Mucosa of descending colon (tissue), 3 donors: Measurements from ENCODE around the gene NPDC1. TPM values are rescaled to one million over a fixed set of nuclear protein-coding genes. Genes with fewer than 3 reads are reported as not detected.
A peak's percentile ranks its signal among the peaks of the same experiment; 100 is the strongest.

Source experiments
- ATAC-seq: fragments of 200-7000 bp; cut with Tn5 transposase; one replicate; pipeline ENCODE4 v1.9.1; 2020; ENCODE audit warnings: mild to moderate bottlenecking, moderate library complexity
- DNase-seq, 3 donors: peaks; one replicate each; pipeline ENCODE4 v3.0.0-alpha.2; 2020
- H3K36me3 ChIP-seq: fragments of 200-600 bp; one replicate; pipeline ENCODE4 v1.8.0; 2021; ENCODE audit warnings: low read depth, mild to moderate bottlenecking
- H3K4me1 ChIP-seq: fragments of 200-600 bp; one replicate; pipeline ENCODE4 v1.8.0; 2021; ENCODE audit warnings: low read depth, mild to moderate bottlenecking
- H3K4me3 ChIP-seq: fragments of 200-600 bp; one replicate; pipeline ENCODE4 v1.8.0; 2021; ENCODE audit warnings: mild to moderate bottlenecking
- H3K9me3 ChIP-seq: fragments of 200-600 bp; one replicate; pipeline ENCODE4 v1.8.0; 2021; ENCODE audit warnings: mild to moderate bottlenecking
- intact Hi-C, 2 donors: fragments of 100-400 bp; cut with DNase I in 1 of 2; cut with micrococcal nuclease in 1 of 2; formaldehyde crosslinking; loops; one replicate each; pipeline versions ENCODE4 v1.11.0 to v1.11.1; 2022; cut with DNase I, micrococcal nuclease
- total RNA-seq, 3 donors: library from RNA; stranded (reverse); fragmentation: NEBNext Ultra II Directional in 2 of 3; extraction: Animal tissue kit (Norgen Biotek cat#: 25700) in 2 of 3; gene quantifications; one replicate each; pipeline versions ENCODE4 v1.2.1 to v1.2.4, GENCODE V29; 2021 to 2023
- TF ChIP-seq, protein P1 (sequence below): fragments of 200-600 bp; IDR thresholded peaks from one replicate; pipeline ENCODE4 v1.8.0; 2022; ENCODE audit warnings: antibody characterized with exemption, mild to moderate bottlenecking
- donor health status: DM: no; HTN: no; CAD: no; lungs with moderate emphysema.
- donor health status: DM: no; HTN: no; CAD: no.
- donor health status: DM: no; HTN: yes; CAD: no.

Gene NPDC1
- total RNA-seq, 3 donors from 2014 or later, result 78.6 to 177 (median 83.0) TPM

DNA sequence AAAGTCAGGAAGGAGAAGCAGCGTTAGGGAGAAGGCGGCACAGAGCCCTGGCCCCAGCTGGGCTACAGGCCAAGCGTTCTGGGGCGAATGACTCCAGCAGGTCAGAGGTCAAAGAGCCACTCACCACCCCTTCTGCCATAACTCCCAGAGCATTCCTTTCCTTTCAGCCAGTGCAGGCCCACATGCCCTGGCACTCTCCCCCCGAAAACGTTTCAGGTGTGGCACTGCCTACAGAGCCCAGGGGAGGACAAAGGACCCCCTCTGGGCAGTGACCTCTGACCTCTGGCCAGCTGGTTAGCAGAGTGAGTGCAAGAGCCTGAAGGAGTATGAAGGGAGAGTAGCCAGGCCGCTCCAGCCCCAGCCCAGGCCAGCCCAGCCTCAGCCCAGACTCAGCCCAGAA is 22.8 kb downstream of the NPDC1 start:
- no peak for DNase-seq
- Histone ChIP-seq H3K4me3 (no peak overlapping the region), H3K36me3 (no peaks in the 10 kb centered on the region), H3K4me1 (peaks cover 36% of the 10 kb centered on the region), H3K9me3 (no peaks in the 10 kb centered on the region)
- ATAC-seq, result no peak
- TF ChIP-seq, protein P1, sequence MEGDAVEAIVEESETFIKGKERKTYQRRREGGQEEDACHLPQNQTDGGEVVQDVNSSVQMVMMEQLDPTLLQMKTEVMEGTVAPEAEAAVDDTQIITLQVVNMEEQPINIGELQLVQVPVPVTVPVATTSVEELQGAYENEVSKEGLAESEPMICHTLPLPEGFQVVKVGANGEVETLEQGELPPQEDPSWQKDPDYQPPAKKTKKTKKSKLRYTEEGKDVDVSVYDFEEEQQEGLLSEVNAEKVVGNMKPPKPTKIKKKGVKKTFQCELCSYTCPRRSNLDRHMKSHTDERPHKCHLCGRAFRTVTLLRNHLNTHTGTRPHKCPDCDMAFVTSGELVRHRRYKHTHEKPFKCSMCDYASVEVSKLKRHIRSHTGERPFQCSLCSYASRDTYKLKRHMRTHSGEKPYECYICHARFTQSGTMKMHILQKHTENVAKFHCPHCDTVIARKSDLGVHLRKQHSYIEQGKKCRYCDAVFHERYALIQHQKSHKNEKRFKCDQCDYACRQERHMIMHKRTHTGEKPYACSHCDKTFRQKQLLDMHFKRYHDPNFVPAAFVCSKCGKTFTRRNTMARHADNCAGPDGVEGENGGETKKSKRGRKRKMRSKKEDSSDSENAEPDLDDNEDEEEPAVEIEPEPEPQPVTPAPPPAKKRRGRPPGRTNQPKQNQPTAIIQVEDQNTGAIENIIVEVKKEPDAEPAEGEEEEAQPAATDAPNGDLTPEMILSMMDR, result no peak
- intact Hi-C loops, result no loop called here

DNA sequence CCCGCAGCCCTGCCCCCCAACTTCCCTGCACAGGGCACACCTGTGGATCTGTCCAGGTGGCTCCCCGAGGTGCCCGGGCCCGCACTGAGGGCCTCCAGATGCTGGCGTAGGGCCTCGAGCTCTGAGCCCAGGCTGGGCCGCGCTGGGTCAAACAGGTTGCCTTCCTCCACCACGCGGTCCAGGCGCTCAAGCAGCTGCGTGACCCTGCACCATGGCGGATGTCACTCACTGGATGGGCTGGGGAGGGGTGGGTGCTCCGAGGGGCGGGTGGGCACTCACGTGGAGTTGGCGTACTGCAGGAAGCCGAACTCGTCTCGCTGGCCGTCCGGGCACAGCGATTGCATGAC is 23.3 kb downstream of the NPDC1 start:
- intact Hi-C loops, result no loop called here
- ATAC-seq, result peak; percentile 1
- peaks cover 36% of the 10 kb centered on the region for H3K4me1 ChIP-seq

DNA sequence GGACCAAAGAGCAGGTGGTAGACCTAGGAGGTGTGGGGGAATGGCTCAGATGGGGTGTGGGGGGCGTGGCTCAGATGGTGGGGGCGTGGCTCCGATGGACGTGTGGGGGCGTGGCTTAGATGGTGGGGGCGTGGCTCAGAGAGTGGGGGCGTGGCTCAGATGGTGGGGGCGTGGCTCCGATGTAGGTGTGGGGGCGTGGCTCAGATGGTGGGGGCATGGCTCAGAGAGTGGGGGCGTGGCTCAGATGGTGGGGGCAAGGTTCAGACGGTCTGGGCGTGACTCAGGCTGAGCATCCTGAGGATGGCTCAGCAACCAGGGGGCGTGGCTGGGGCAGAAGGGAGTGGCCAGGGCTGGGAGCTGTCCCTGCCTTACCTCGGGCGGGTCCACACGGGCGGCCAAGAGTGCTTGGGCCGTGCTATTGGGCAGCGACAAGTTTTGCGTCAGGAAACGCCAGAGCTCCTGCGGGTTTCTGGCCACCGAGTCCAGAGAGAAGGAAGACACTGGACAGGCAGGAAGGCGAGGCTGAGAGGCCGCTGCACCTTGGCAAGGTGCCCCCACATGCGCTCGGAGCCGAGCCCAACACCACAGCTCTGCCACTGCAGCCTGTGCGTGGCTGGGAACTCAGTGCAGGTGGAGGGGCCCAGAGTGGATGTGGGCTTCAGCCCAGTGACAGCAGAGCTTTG is 23.9 kb downstream of the NPDC1 start:
- ATAC-seq, result peak; percentile 93
- TF ChIP-seq, protein P1, result no peak
- H3K4me3 ChIP-seq, result no peak overlapping the region
- intact Hi-C loops, result no loop called here
- peaks cover 31% of the 10 kb centered on the region for H3K4me1 ChIP-seq
- DNase-seq, result peak; percentile 97 to 98 (median 98)
- no peaks in the 10 kb centered on the region for H3K9me3 ChIP-seq
- no peaks in the 10 kb centered on the region for H3K36me3 ChIP-seq

More for the DNA sequence above, 23.3 kb downstream of the NPDC1 start:
- no peak for DNase-seq
- Histone ChIP-seq H3K9me3 (no peaks in the 10 kb centered on the region), H3K36me3 (no peaks in the 10 kb centered on the region), H3K4me3 (no peak overlapping the region)
- TF ChIP-seq, protein P1, result no peak

DNA sequence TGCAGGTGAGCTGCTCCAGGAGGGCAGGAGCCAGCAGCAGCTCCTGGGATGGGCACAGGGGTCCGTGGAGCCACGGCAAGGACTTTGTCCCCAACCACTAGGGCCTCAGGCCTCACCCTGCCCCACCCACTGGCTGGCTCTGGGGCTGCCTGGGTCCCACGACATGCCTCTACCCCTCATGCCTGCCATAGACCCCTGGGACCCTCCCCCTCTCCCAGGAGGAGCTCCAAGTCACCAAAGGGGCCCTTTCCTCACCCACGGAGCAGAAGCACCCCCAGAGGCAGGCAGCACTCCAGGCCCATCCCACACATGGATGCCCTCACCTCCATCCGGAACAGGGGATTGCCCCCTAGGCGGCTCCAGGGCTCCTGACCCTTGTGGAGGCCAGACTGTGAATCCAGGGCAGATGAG is 24.4 kb downstream of the NPDC1 start:
- peaks cover 27% of the 10 kb centered on the region for H3K4me1 ChIP-seq
- ATAC-seq (peak; percentile 7), DNase-seq (peak in 2 of 3 donors; percentile 58 to 74)
- intact Hi-C loops, result no loop called here
- no peak overlapping the region for H3K4me3 ChIP-seq
- TF ChIP-seq, protein P1, result no peak
- H3K9me3 ChIP-seq, result no peaks in the 10 kb centered on the region
- H3K36me3 ChIP-seq, result no peaks in the 10 kb centered on the region

DNA sequence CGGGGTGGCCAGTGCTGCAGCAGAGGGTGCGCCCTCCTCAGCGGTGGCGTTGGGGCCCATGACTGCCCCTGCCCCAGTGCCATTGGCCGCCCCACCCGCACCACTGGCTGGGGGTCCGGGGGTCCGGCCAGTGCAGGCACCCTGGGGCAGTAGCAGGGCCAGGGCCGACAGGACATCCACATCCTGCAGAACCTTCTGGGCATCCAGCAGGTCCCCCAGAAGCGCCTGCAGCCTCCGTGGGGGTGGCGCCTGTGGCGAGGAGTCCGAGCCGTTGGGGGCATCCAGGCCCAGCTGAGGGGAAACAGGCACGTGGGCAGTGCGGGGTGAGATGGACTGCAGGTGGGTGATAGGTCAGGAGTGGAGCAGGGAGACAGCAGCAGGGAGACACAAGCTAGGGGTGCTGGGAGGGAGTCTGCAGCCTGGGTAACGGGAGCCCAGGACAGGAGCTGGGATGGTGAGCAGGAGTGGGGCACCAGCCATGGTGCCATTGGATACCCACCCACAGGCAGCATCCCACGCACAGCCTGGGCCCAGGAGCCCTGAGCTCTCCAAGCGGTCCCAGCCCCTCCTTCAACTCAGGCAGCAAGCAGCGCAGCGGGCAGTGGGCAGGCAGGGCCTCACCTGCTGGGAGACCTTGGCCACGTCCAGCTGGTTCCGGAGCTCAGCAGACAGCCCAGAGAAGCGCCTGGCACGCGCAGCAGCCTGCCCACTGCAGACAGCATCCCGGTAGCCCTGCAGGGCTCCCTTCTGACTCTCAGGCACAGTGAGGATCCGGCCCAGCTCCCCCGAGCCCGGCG is 25.0 kb downstream of the NPDC1 start:
- DNase-seq (no peak), ATAC-seq (no peak)
- H3K9me3 ChIP-seq, result no peaks in the 10 kb centered on the region
- H3K36me3 ChIP-seq, result no peaks in the 10 kb centered on the region
- intact Hi-C loops, result no loop called here
- no peak overlapping the region for H3K4me3 ChIP-seq
- H3K4me1 ChIP-seq, result peaks cover 20% of the 10 kb centered on the region
- TF ChIP-seq, protein P1, result no peak
